NCI-H345 treated with DMSO at 0.1 percent for 48 hours (cell line): ENCODE results near the gene CYSTM1.
A peak's percentile ranks its signal among the peaks of the same experiment; 100 is the strongest.

Experiments used
- DNase-seq: peaks from one replicate; lab custom pipeline; 2025; ENCODE audit not compliant: unreplicated experiment; lab: John Stamatoyannopoulos, UW

Gene CYSTM1

GRCh38 chr5:140174465-140175366 lies at the start of gene CYSTM1:
Gene CYSTM1 (plus strand): TSS chr5:140175188. CDS start chr5:140194466, 19,278 bp downstream.
- peak; percentile 81 for DNase-seq

GRCh38 chr5:140125637-140126036 lies 49.4 kb upstream of the CYSTM1 start, which contains the start of gene IGIP:
Gene IGIP (plus strand): TSS chr5:140125937. CDS start chr5:140128477, 2,540 bp downstream.
- no peak for DNase-seq

GRCh38 chr5:140126315-140127012 lies 48.5 kb upstream of the CYSTM1 start:
- no peak for DNase-seq

- DNase-seq, result no peak
Measured at GRCh38 chr5:140128376-140128775, 46.6 kb upstream of the CYSTM1 start.

GRCh38 chr5:140130949-140131733 lies 43.8 kb upstream of the CYSTM1 start:
- no peak for DNase-seq

- no peak for DNase-seq
Measured at GRCh38 chr5:140131967-140132409, 43.0 kb upstream of the CYSTM1 start.

- DNase-seq, result no peak
Measured at GRCh38 chr5:140133514-140134167, 41.3 kb upstream of the CYSTM1 start.

GRCh38 chr5:140134277-140134935 lies 40.6 kb upstream of the CYSTM1 start:
- no peak for DNase-seq

GRCh38 chr5:140135127-140135526 lies 39.9 kb upstream of the CYSTM1 start:
- DNase-seq, result no peak

GRCh38 chr5:140136624-140137023 lies 38.4 kb upstream of the CYSTM1 start:
- DNase-seq, result no peak

GRCh38 chr5:140140435-140140834 lies 34.6 kb upstream of the CYSTM1 start:
- no peak for DNase-seq

- no peak for DNase-seq
Measured at GRCh38 chr5:140141241-140141640, 33.7 kb upstream of the CYSTM1 start.

GRCh38 chr5:140142246-140142645 lies 32.7 kb upstream of the CYSTM1 start:
- no peak for DNase-seq

- DNase-seq, result no peak
Measured at GRCh38 chr5:140142856-140143255, 32.1 kb upstream of the CYSTM1 start.

GRCh38 chr5:140143521-140144258 lies 31.3 kb upstream of the CYSTM1 start:
- DNase-seq, result no peak

GRCh38 chr5:140145256-140145655 lies 29.7 kb upstream of the CYSTM1 start:
- DNase-seq, result no peak

- no peak for DNase-seq
Measured at GRCh38 chr5:140145818-140146522, 29.0 kb upstream of the CYSTM1 start.

- no peak for DNase-seq
Measured at GRCh38 chr5:140146523-140146842, 28.5 kb upstream of the CYSTM1 start.

GRCh38 chr5:140147460-140147859 lies 27.5 kb upstream of the CYSTM1 start:
- DNase-seq, result no peak
